Vagina (tissue), 2 donors: Measurements from ENCODE around the gene PEX10. TPM values are rescaled to one million over a fixed set of nuclear protein-coding genes. Genes with fewer than 3 reads are reported as not detected.

Experiments used
- DNase-seq, 2 donors: peaks; one replicate each; pipeline ENCODE4 v3.0.0-alpha.2; 2017; ENCODE audit errors: extremely low spot score in 2 of 2
- H3K27ac ChIP-seq: fragments of 200-600 bp; sonication (generic); one replicate; pipeline ENCODE4 v1.5.1; 2019
- H3K27me3 ChIP-seq: fragments of 200-600 bp; sonication (generic); one replicate; pipeline ENCODE4 v1.5.1; 2019
- H3K36me3 ChIP-seq, 2 donors: fragments of 200-600 bp; sonication (generic); one replicate each; pipeline ENCODE4 v1.5.1; 2017 to 2019
- H3K4me1 ChIP-seq: fragments of 200-600 bp; sonication (generic); one replicate; pipeline ENCODE4 v1.5.1; 2019
- H3K4me3 ChIP-seq, 2 donors: fragments of 200-600 bp; sonication (generic); 1 replicate in 1 of 2; 2 replicates in 1 of 2; pipeline ENCODE4 v1.5.1; 2016 to 2019
- H3K9me3 ChIP-seq: fragments of 200-600 bp; sonication (generic); one replicate; pipeline ENCODE4 v1.5.1; 2019
- POLR2A ChIP-seq, 2 donors: fragments of 450-650 bp; IDR thresholded peaks; one replicate each; pipeline ENCODE4 v1.6.1; 2017; ENCODE audit warnings: antibody characterized with exemption in 2 of 2, mild to moderate bottlenecking in 2 of 2, moderate library complexity in 2 of 2
- POLR2AphosphoS5 ChIP-seq, 2 donors: sonication (generic); formaldehyde crosslinking; IDR thresholded peaks; one replicate each; pipeline ENCODE4 v1.9.0; 2017; ENCODE audit warnings: antibody characterized with exemption in 2 of 2, mild to moderate bottlenecking in 2 of 2, low read depth in 1 of 2; ENCODE audit not compliant: insufficient read depth in 1 of 2
- intact Hi-C: fragments of 100-400 bp; cut with DNase I; formaldehyde crosslinking; loops from one replicate; pipeline ENCODE4 v1.15.1; 2023
- total RNA-seq: library from RNA; depleted of rRNA; stranded (reverse); fragments of >200 nt; gene quantifications from one replicate; pipeline ENCODE4 v1.2.3, GENCODE V29; 2016
- TF ChIP-seq, protein P1 (sequence below), 3 experiments: fragments of 450-650 bp in 2 of 3; fragments of 200-600 bp in 1 of 3; sonication (generic) in 1 of 3; IDR thresholded peaks; one replicate each; pipeline ENCODE4 v1.5.1; 2017 to 2019; ENCODE audit warnings: antibody characterized with exemption in 3 of 3, mild to moderate bottlenecking in 2 of 3, moderate library complexity in 2 of 3

Gene PEX10
- total RNA-seq, 1 donor from 2014 or later, result 15.2 TPM

- Histone ChIP-seq H3K36me3 (no peaks in the 10 kb centered on the region), H3K4me3 (no peak overlapping the region), H3K9me3 (no peaks in the 10 kb centered on the region), H3K27ac (no peak overlapping the region), H3K27me3 (no peaks in the 10 kb centered on the region), H3K4me1 (peaks cover 11% of the 10 kb centered on the region)
- DNase-seq, result no peak
- TF ChIP-seq POLR2A (IDR thresholded peaks at IDR 0.05) (no peak), POLR2AphosphoS5 (IDR thresholded peaks at IDR 0.05; ENCODE audit: insufficient read depth in 1 of 2, low read depth in 1 of 2) (no peak)
- TF ChIP-seq, protein P1, sequence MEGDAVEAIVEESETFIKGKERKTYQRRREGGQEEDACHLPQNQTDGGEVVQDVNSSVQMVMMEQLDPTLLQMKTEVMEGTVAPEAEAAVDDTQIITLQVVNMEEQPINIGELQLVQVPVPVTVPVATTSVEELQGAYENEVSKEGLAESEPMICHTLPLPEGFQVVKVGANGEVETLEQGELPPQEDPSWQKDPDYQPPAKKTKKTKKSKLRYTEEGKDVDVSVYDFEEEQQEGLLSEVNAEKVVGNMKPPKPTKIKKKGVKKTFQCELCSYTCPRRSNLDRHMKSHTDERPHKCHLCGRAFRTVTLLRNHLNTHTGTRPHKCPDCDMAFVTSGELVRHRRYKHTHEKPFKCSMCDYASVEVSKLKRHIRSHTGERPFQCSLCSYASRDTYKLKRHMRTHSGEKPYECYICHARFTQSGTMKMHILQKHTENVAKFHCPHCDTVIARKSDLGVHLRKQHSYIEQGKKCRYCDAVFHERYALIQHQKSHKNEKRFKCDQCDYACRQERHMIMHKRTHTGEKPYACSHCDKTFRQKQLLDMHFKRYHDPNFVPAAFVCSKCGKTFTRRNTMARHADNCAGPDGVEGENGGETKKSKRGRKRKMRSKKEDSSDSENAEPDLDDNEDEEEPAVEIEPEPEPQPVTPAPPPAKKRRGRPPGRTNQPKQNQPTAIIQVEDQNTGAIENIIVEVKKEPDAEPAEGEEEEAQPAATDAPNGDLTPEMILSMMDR (IDR thresholded peaks at IDR 0.05), result no peak
- intact Hi-C loops, result no loop called here
These were observed 33.9 kb downstream of the PEX10 start for GRCh38 chr1:2378441-2378851.

DNA sequence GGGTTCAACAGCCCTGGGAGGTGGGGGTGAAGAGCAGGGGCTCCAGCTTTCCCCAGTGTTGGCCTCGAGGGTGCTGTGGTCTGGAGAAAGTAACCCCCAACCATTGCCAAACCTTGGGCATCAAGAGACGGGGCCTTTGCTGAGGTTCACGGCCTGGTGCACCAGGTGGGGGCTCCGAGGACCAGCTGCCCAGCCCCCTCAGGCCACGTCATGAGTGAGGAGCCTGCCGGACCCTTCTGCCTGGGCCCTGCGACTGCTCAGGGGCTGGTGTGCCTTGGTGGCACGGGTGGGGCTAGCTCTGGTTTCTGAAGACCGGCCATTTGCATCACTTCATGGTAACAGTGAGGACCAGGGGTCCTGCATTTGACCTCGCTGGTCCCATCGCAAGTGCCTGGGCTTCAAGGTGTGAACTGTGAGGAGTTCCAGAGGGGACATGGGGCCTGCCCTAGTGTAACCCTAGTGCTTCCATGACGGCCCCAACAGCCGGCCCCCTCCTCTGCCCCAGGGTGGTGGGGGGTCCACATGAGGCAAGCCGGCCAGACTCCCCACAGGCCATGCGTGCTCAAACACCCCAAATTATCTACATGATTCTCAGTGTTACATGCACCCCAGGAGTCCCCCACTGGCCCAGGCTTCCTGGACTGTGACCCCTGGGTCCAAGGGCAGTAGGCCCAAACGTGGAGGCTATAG is 34.5 kb downstream of the PEX10 start:
- H3K4me1 ChIP-seq, result peaks cover 11% of the 10 kb centered on the region
- TF ChIP-seq POLR2A (IDR thresholded peaks at IDR 0.05) (no peak), POLR2AphosphoS5 (IDR thresholded peaks at IDR 0.05; ENCODE audit: insufficient read depth in 1 of 2, low read depth in 1 of 2) (no peak)
- TF ChIP-seq, protein P1 (IDR thresholded peaks at IDR 0.05), result no peak
- no peaks in the 10 kb centered on the region for H3K36me3 ChIP-seq
- no peak for DNase-seq
- H3K9me3 ChIP-seq, result no peaks in the 10 kb centered on the region
- intact Hi-C loops, result no loop called here
- H3K27ac ChIP-seq, result no peak overlapping the region
- H3K4me3 ChIP-seq, result no peak overlapping the region
- H3K27me3 ChIP-seq, result no peaks in the 10 kb centered on the region

GRCh38 chr1:2376931-2377672 is 35.3 kb downstream of the PEX10 start:
- no peak for DNase-seq
- Histone ChIP-seq H3K4me3 (no peak overlapping the region), H3K27me3 (no peaks in the 10 kb centered on the region), H3K36me3 (no peaks in the 10 kb centered on the region), H3K27ac (no peak overlapping the region), H3K9me3 (no peaks in the 10 kb centered on the region), H3K4me1 (peaks cover 11% of the 10 kb centered on the region)
- TF ChIP-seq, protein P1 (IDR thresholded peaks at IDR 0.05), result no peak
- TF ChIP-seq POLR2AphosphoS5 (IDR thresholded peaks at IDR 0.05; ENCODE audit: insufficient read depth in 1 of 2, low read depth in 1 of 2) (no peak), POLR2A (IDR thresholded peaks at IDR 0.05) (no peak)
- intact Hi-C loops, result no loop called here

GRCh38 chr1:2376261-2376741 is 36.1 kb downstream of the PEX10 start:
- intact Hi-C loops, result no loop called here
- H3K9me3 ChIP-seq, result no peaks in the 10 kb centered on the region
- no peak overlapping the region for H3K27ac ChIP-seq
- H3K36me3 ChIP-seq, result no peaks in the 10 kb centered on the region
- peaks cover 3% of the 10 kb centered on the region for H3K4me1 ChIP-seq
- H3K27me3 ChIP-seq, result no peaks in the 10 kb centered on the region
- H3K4me3 ChIP-seq, result no peak overlapping the region
- TF ChIP-seq, protein P1 (IDR thresholded peaks at IDR 0.05), result no peak
- TF ChIP-seq POLR2AphosphoS5 (IDR thresholded peaks at IDR 0.05; ENCODE audit: insufficient read depth in 1 of 2, low read depth in 1 of 2), result no peak
- TF ChIP-seq POLR2A (IDR thresholded peaks at IDR 0.05), result no peak
- no peak for DNase-seq

DNA sequence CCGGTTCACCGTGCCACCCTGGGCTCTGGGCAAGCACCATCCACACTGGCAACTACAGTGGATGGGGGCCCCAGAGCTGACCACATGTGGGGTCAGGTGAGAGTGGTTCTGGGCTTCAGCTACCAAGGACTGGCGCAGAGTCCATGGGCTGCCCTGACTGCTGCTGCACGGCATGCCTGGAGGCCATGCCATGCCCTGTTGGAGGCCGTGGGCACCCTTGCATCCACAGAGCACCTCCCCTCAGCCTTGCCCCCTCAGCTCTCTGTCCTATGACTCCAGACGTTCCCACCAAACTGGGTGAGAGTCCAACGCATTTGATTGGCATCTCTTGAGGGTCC is 36.5 kb downstream of the PEX10 start:
- no peak for DNase-seq
- Histone ChIP-seq H3K4me3 (no peak overlapping the region), H3K27ac (no peak overlapping the region), H3K27me3 (no peaks in the 10 kb centered on the region), H3K9me3 (no peaks in the 10 kb centered on the region), H3K36me3 (no peaks in the 10 kb centered on the region), H3K4me1 (no peaks in the 10 kb centered on the region)
- intact Hi-C loops, result no loop called here
- TF ChIP-seq POLR2A (IDR thresholded peaks at IDR 0.05), result no peak
- no peak for TF ChIP-seq POLR2AphosphoS5 (IDR thresholded peaks at IDR 0.05; ENCODE audit: insufficient read depth in 1 of 2, low read depth in 1 of 2)
- TF ChIP-seq, protein P1 (IDR thresholded peaks at IDR 0.05), result no peak
